GM12878 (cell line): Measurements from ENCODE around the gene LZTFL1. TPM values are rescaled to one million over a fixed set of nuclear protein-coding genes. Genes with fewer than 3 reads are reported as not detected.

Experiments used
- ATAC-seq: fragments of 200-7000 bp; cut with Tn5 transposase; 3 replicates; pipeline ENCODE4 v1.9.1; 2020; ENCODE audit warnings: mild to moderate bottlenecking, moderate library complexity
- BruUV-seq: library from RNA; stranded (reverse); fragments of 400-500 nt; replicated peaks from 2 replicates; lab custom pipeline; 2021; lab: Mats Ljungman, UMichigan
- CTCF ChIA-PET: fragments of 300-600 bp; sonication (Branson Sonifier 250); formaldehyde crosslinking; extraction: SDS; loops from one replicate; lab custom pipeline; 2021; ENCODE audit warnings: inconsistent platforms; lab: Yijun Ruan, JAX
- POLR2A ChIA-PET: fragments of 350-600 bp; formaldehyde crosslinking; extraction: SDS; loops from one replicate; lab custom pipeline; 2021; ENCODE audit warnings: inconsistent platforms; lab: Charles Lee
- RAD21 ChIA-PET: fragments of 300-600 bp; sonication (Branson Sonifier 250); formaldehyde crosslinking; loops from one replicate; lab custom pipeline; 2023; ENCODE audit warnings: antibody characterized with exemption; ENCODE audit not compliant: unreplicated experiment; lab: Charles Lee
- SMC1A ChIA-PET: fragments of 300-600 bp; sonication (Branson Sonifier 250); formaldehyde crosslinking; loops from one replicate; lab custom pipeline; 2023; ENCODE audit not compliant: unreplicated experiment, uncharacterized antibody; lab: Charles Lee
- DNase-seq: peaks from one replicate; pipeline ENCODE4 v3.0.0-alpha.2; 2011; ENCODE audit warnings: low read depth, low spot score
- FAIRE-seq: peaks from 3 replicates; lab custom pipeline; 2011; peaks lifted over from hg19 to GRCh38; lab: Jason Lieb, UNC
- H2AFZ ChIP-seq: 2 replicates; pipeline ENCODE4 v1.6.0; 2011; ENCODE audit warnings: low read depth, low read length, control low read depth; ENCODE audit not compliant: control insufficient read depth
- H3K27ac ChIP-seq: 2 replicates; pipeline ENCODE4 v1.5.1; 2011; ENCODE audit warnings: control low read depth; ENCODE audit not compliant: control insufficient read depth, insufficient read depth
- H3K27me3 ChIP-seq, 2 experiments: replicated peaks in 1 of 2; 2 replicates each; pipeline versions ENCODE4 v1.6.0 to v1.6.1; 2011; ENCODE audit warnings: low read length in 1 of 2; ENCODE audit not compliant: control insufficient read depth in 2 of 2, insufficient read depth in 2 of 2
- H3K36me3 ChIP-seq, 2 experiments: 2 replicates each; pipeline ENCODE4 v1.5.1; 2011; ENCODE audit warnings: low read length in 1 of 2; ENCODE audit not compliant: control insufficient read depth in 2 of 2, insufficient read depth in 2 of 2
- H3K4me1 ChIP-seq: 2 replicates; pipeline ENCODE4 v1.6.1; 2011; ENCODE audit warnings: mild to moderate bottlenecking, low read length, moderate library complexity, mixed read lengths; ENCODE audit not compliant: control insufficient read depth, insufficient read depth
- H3K4me2 ChIP-seq: 2 replicates; pipeline ENCODE4 v1.6.0; 2011; ENCODE audit warnings: control low read depth; ENCODE audit not compliant: control insufficient read depth, insufficient read depth
- H3K4me3 ChIP-seq: fragments of 200-600 bp; sonication (generic); 2 replicates; pipeline ENCODE4 v1.5.1; 2016
- H3K79me2 ChIP-seq: 2 replicates; pipeline ENCODE4 v1.6.0; 2011; ENCODE audit warnings: low read length; ENCODE audit not compliant: control insufficient read depth, insufficient read depth
- H3K9ac ChIP-seq: 2 replicates; pipeline ENCODE4 v1.8.0; 2011; ENCODE audit warnings: low read length, control low read depth, mixed read lengths; ENCODE audit not compliant: control insufficient read depth, insufficient read depth
- H3K9me3 ChIP-seq: replicated peaks from 3 replicates; pipeline ENCODE4 v1.5.1; 2011; ENCODE audit warnings: mild to moderate bottlenecking, low read length; ENCODE audit not compliant: control insufficient read depth, insufficient read depth
- H4K20me1 ChIP-seq: 2 replicates; pipeline ENCODE4 v1.6.0; 2011; ENCODE audit not compliant: control insufficient read depth, insufficient read depth
- ATF2 ChIP-seq: IDR thresholded peaks from 2 replicates; pipeline ENCODE4 v1.6.1; 2012; ENCODE audit warnings: low read length, inconsistent platforms
- EED ChIP-seq: sonication (generic); IDR thresholded peaks from 2 replicates; pipeline ENCODE4 v1.6.1; 2016; ENCODE audit warnings: antibody characterized with exemption, low read depth
- EP300 ChIP-seq, 2 experiments: fragments of 150-350 bp in 1 of 2; IDR thresholded peaks; 2 replicates each; pipeline ENCODE4 v1.6.1; 2011 to 2012; ENCODE audit warnings: low read depth in 2 of 2, low read length in 2 of 2, borderline replicate concordance in 1 of 2, improper control_type of control experiment in 1 of 2, inconsistent platforms in 1 of 2; ENCODE audit not compliant: control insufficient read depth in 1 of 2
- HDAC6 ChIP-seq: fragments of 200-600 bp; sonication (generic); IDR thresholded peaks from one replicate; pipeline ENCODE4 v1.8.0; 2017; ENCODE audit warnings: antibody characterized with exemption; ENCODE audit not compliant: unreplicated experiment
- HDGF ChIP-seq: fragments of 450-650 bp; IDR thresholded peaks from 2 replicates; pipeline ENCODE4 v1.6.1; 2016; ENCODE audit warnings: antibody characterized with exemption
- HSF1 ChIP-seq: fragments of 150-350 bp; IDR thresholded peaks from 2 replicates; pipeline ENCODE4 v1.6.1; 2014; ENCODE audit warnings: mild to moderate bottlenecking, low read depth, low read length
- IKZF1 ChIP-seq: fragments of 450-650 bp; conservative IDR thresholded peaks from 2 replicates; pipeline ENCODE4 v1.6.1; 2017; ENCODE audit warnings: antibody characterized with exemption, mild to moderate bottlenecking
- IRF3 ChIP-seq: fragments of 450-650 bp; IDR thresholded peaks from 2 replicates; pipeline ENCODE4 v1.6.1; 2014; ENCODE audit warnings: mild to moderate bottlenecking
- IRF5 ChIP-seq: fragments of 450-650 bp; IDR thresholded peaks from 2 replicates; pipeline ENCODE4 v1.6.1; 2017; ENCODE audit warnings: borderline replicate concordance
- PML ChIP-seq: IDR thresholded peaks from 2 replicates; pipeline ENCODE4 v1.6.1; 2012; ENCODE audit warnings: low read length, inconsistent platforms
- POU2F2 ChIP-seq: IDR thresholded peaks from 3 replicates; pipeline ENCODE4 v1.6.1; 2011; ENCODE audit warnings: low read depth, mild to moderate bottlenecking, low read length, borderline replicate concordance
- RFX5 ChIP-seq: IDR thresholded peaks from 2 replicates; pipeline ENCODE4 v1.6.1; 2011; ENCODE audit warnings: low read depth, low read length, improper control_type of control experiment
- RUNX3 ChIP-seq: IDR thresholded peaks from 2 replicates; pipeline ENCODE4 v1.6.1; 2012; ENCODE audit warnings: low read length, inconsistent platforms
- TCF3 ChIP-seq: IDR thresholded peaks from 2 replicates; pipeline ENCODE4 v1.6.1; 2012; ENCODE audit warnings: low read depth, mild to moderate bottlenecking, low read length, borderline replicate concordance; ENCODE audit not compliant: insufficient read depth
- YBX1 ChIP-seq: fragments of 450-650 bp; IDR thresholded peaks from 2 replicates; pipeline ENCODE4 v1.6.1; 2016; ENCODE audit warnings: antibody characterized with exemption
- ZBTB11 ChIP-seq: fragments of 450-650 bp; formaldehyde crosslinking; IDR thresholded peaks from 2 replicates; pipeline ENCODE4 v1.5.0; 2022; ENCODE audit warnings: mild to moderate bottlenecking, missing genetic modification characterization
- WGBS: methylation state at CpG from one replicate; pipeline ENCODE4 v1.1.6; 2016; ENCODE audit warnings: low lambda C conversion rate; ENCODE audit not compliant: insufficient replicate concordance, insufficient coverage; ENCODE audit errors: missing lambda C conversion rate; 5-methylcytosine and 5-hydroxymethylcytosine counted together
- in situ Hi-C: fragments of 300-500 bp; cut with MboI; formaldehyde crosslinking; loops from 9 replicates; pipeline ENCODE4 v1.14.3; 2018; ENCODE audit warnings: mixed read lengths
- intact Hi-C: fragments of 100-400 bp; cut with micrococcal nuclease; formaldehyde crosslinking; loops from one replicate; pipeline ENCODE4 v1.14.2; 2022; ENCODE audit not compliant: unreplicated experiment
- polyA plus RNA-seq, 11 experiments: library from polyadenylated mRNA; depleted of rRNA in 4 of 11; unstranded in 6 of 11; stranded (reverse) in 5 of 11; fragments of >200 nt; fragmentation: Nextera tagmentation in 4 of 11; fragmentation: Illumina TruSeq in 1 of 11; extraction: Ambion mirVana in 4 of 11; extraction: Trizol in 1 of 11; gene quantifications; 1 replicate in 1 of 11; 2 replicates in 10 of 11; pipeline versions ENCODE4 v1.2.1 to v1.2.3, GENCODE V29; 2011 to 2016; ENCODE audit warnings: inconsistent platforms in 2 of 11, missing spikeins in 2 of 11, low read depth in 1 of 11
- total RNA-seq, 4 experiments: library from RNA; depleted of rRNA in 3 of 4; stranded (reverse); fragments of >200 nt in 3 of 4; fragmentation: Illumina TruSeq in 1 of 4; extraction: Trizol in 1 of 4; gene quantifications; 2 replicates each; pipeline versions ENCODE4 v1.2.1 to v1.2.3, GENCODE V29; 2013 to 2021

LZTFL1 gene
- total and polyA plus RNA-seq, 10 of the 15 experiments (the other 5 are each of a cell fraction or from before 2014, with no cell fraction given), result 9.8 to 74.1 (median 11.9) TPM

GRCh38 chr3:45870099-45870498 is 28.2 kb upstream of the LZTFL1 start:
- Histone ChIP-seq H2AFZ (no peak overlapping the region), H3K4me2 (no peak overlapping the region; the same call in 1 of the 2 replicates), H3K9ac (no peak overlapping the region), H3K79me2 (no peaks in the 10 kb centered on the region), H3K4me1 (peaks cover 43% of the 10 kb centered on the region), H3K27me3 (no peaks in the 10 kb centered on the region; a peak in 1 of 4 replicates), H3K27ac (no peak overlapping the region), H4K20me1 (no peaks in the 10 kb centered on the region), H3K4me3 (no peak overlapping the region), H3K9me3 (peaks cover 1% of the 10 kb centered on the region; the same call in 1 of the 3 replicates), H3K36me3 (no peaks in the 10 kb centered on the region)
- POLR2A ChIA-PET, result interaction anchor here (5.7 kb wide), 1 partner anchor 11 kb away, joined by 32 read pairs; no protein-coding TSS in a partner anchor
- in situ Hi-C loops, result no loop called here
- FAIRE-seq, result no peak
- 69% methylated on average over 4 of the region's 4 CpGs for WGBS
- RAD21 ChIA-PET, result interaction anchor here (0.7 to 6.9 kb wide), 3 partner anchors 9 to 41 kb away, joined by 3 to 59 read pairs (median 58); no protein-coding TSS in a partner anchor
- CTCF ChIA-PET, result no interaction called here
- ATAC-seq, result peak; percentile 64
- no peak for DNase-seq
- SMC1A ChIA-PET, result interaction anchor here (4.7 to 11.4 kb wide), 2 partner anchors 13 to 40 kb away, joined by 44 to 105 read pairs; partner anchors contain the start of gene CCR9
- intact Hi-C loops, result no loop called here
- BruUV-seq, result no TSS peak
- TF ChIP-seq ATF2, result no peak
- TF ChIP-seq YBX1, result no peak
- TF ChIP-seq HDGF, result 0 out of 2 replicates have a peak, but pooled peaks have one; percentile 31
- TF ChIP-seq ZBTB11 (CRISPR knock-in tag), result no peak
- TF ChIP-seq IRF5, result no peak
- 0 out of 2 replicates have a peak, but pooled peaks have one; percentile 37 for TF ChIP-seq TCF3
- TF ChIP-seq HSF1, result no peak
- TF ChIP-seq EED, result peak; percentile 59
- TF ChIP-seq PML, result no peak
- peak; percentile 85 for TF ChIP-seq RUNX3
- TF ChIP-seq EP300 (IDR thresholded peaks at IDR 0.05; ENCODE audit: borderline replicate concordance in 1 of 2, control insufficient read depth in 1 of 2, low read depth in 2 of 2, low read length in 2 of 2), result peak in 1 of 2 experiments; percentile 62; a peak in 2 of 4 replicates
- TF ChIP-seq HDAC6, result no peak
- TF ChIP-seq POU2F2, result no peak
- TF ChIP-seq IRF3, result no peak
- TF ChIP-seq IKZF1, result peak; percentile 27; the same call in 1 of the 2 replicates
- TF ChIP-seq RFX5, result no peak
